Gastroesophageal sphincter (tissue), 3 donors: ENCODE results near the gene TMEM134.

Experiments
- CTCF ChIP-seq, 4 experiments: fragments of 200-600 bp in 2 of 4; fragments of 450-650 bp in 2 of 4; sonication (generic) in 1 of 4; IDR thresholded peaks; one replicate each; pipeline ENCODE4 v1.5.1; 2017 to 2019; ENCODE audit warnings: antibody characterized with exemption in 4 of 4, mild to moderate bottlenecking in 2 of 4, moderate library complexity in 2 of 4
- POLR2A ChIP-seq, 2 donors: fragments of 450-650 bp; IDR thresholded peaks; one replicate each; pipeline ENCODE4 v1.6.1; 2017; ENCODE audit warnings: antibody characterized with exemption in 2 of 2, mild to moderate bottlenecking in 2 of 2, moderate library complexity in 1 of 2
- POLR2AphosphoS5 ChIP-seq: sonication (generic); formaldehyde crosslinking; IDR thresholded peaks from one replicate; pipeline ENCODE4 v1.6.1; 2017; ENCODE audit warnings: antibody characterized with exemption

GRCh38 chr11:67458266-67458665, 10.8 kb downstream of the TMEM134 start:
- no peak for TF ChIP-seq POLR2AphosphoS5
- no peak for TF ChIP-seq CTCF (IDR thresholded peaks at IDR 0.05)
- TF ChIP-seq POLR2A (IDR thresholded peaks at IDR 0.05) = no peak
